ENCODE measurements around the gene ATP1A2.
"Not testable (repeated sequence)": the region's sequence is repeated elsewhere in the genome, so short reads cannot be mapped to it uniquely, and the experiment has no call there.

Gene ATP1A2

DNA sequence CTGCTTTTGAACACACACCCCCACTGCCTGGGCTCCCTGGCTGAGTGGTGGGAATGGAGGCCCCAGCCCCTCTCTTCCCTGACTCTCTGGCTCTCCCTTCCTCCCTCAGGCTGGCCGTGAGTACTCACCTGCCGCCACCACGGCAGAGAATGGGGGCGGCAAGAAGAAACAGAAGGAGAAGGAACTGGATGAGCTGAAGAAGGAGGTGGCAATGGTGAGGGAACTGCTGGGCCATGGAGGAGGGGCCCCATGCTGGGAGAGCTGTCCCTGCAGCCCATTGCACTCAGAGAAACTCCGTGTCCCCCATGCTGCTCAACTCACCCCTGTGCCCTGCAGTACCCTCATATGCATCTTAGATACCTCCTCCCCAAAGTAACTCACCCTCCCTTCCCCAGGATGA, 5.2 kb downstream of the ATP1A2 start:
- H3K9ac ChIP-seq (ENCODE audit: low read depth, low read length), result no peak overlapping the region
- H3K4me3 ChIP-seq (ENCODE audit: low read length), result no peak overlapping the region
- H3K27me3 ChIP-seq (ENCODE audit: insufficient read depth, low read length), result no peaks in the 10 kb centered on the region
- peaks cover 52% of the 10 kb centered on the region for H3K36me3 ChIP-seq (ENCODE audit: insufficient read depth, low read depth, low read length)
- H3K27ac ChIP-seq (ENCODE audit: low read length), result no peak overlapping the region
- no peaks in the 10 kb centered on the region for H3K9me3 ChIP-seq (ENCODE audit: insufficient read depth, low read depth, low read length)
- H3K4me1 ChIP-seq (ENCODE audit: insufficient read depth, low read length), result peaks cover 28% of the 10 kb centered on the region

DNA sequence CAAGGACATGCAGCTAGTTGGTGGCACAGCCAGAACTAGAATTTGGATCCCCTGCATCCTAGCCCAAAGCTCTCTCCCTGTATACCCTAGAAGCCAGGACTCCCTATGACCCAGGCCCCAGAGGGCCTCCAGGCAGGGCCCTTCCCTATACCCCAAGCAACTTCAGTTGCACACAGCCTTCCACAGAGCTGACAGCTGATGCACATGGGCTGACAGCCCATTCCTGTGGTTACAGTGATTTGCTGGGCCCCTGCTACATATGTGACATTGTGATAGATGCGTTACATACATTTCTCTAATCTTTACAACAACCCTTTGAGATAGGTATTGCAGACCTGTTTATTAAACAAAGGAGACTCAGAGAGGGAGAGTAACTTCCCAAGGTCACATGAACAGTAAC, 5.8 kb downstream of the ATP1A2 start:
- Histone ChIP-seq H3K9ac (ENCODE audit: low read depth, low read length) (no peak overlapping the region), H3K4me1 (ENCODE audit: insufficient read depth, low read length) (peaks cover 26% of the 10 kb centered on the region), H3K27me3 (ENCODE audit: insufficient read depth, low read length) (no peaks in the 10 kb centered on the region), H3K4me3 (ENCODE audit: low read length) (no peak overlapping the region), H3K36me3 (ENCODE audit: insufficient read depth, low read depth, low read length) (peaks cover 57% of the 10 kb centered on the region), H3K27ac (ENCODE audit: low read length) (no peak overlapping the region), H3K9me3 (ENCODE audit: insufficient read depth, low read depth, low read length) (no peaks in the 10 kb centered on the region)

DNA sequence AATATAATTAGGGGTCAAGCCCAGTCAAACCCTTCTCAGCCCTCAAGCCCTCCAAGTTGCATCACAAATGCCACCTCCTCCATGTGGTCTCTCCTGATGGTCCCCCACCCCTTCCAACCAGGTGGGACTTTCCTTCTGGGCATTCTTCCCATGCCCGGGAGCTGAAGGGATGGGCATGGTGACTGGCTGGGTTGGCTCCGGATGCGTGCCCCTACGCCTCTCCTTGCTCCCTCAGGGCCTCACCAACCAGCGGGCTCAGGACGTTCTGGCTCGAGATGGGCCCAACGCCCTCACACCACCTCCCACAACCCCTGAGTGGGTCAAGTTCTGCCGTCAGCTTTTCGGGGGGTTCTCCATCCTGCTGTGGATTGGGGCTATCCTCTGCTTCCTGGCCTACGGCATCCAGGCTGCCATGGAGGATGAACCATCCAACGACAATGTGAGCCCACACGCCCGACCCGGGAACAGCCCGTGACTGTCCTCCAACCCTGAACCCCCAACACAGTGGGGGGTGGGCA, 7.5 kb downstream of the ATP1A2 start:
- Histone ChIP-seq H3K27ac (ENCODE audit: low read length) (no peak overlapping the region), H3K9me3 (ENCODE audit: insufficient read depth, low read depth, low read length) (no peaks in the 10 kb centered on the region), H3K9ac (ENCODE audit: low read depth, low read length) (no peak overlapping the region), H3K27me3 (ENCODE audit: insufficient read depth, low read length) (no peaks in the 10 kb centered on the region), H3K4me3 (ENCODE audit: low read length) (no peak overlapping the region), H3K36me3 (ENCODE audit: insufficient read depth, low read depth, low read length) (peaks cover 74% of the 10 kb centered on the region), H3K4me1 (ENCODE audit: insufficient read depth, low read length) (peaks cover 11% of the 10 kb centered on the region)

- Histone ChIP-seq H3K27ac (ENCODE audit: low read length) (no peak overlapping the region), H3K9ac (ENCODE audit: low read depth, low read length) (no peak overlapping the region), H3K27me3 (ENCODE audit: insufficient read depth, low read length) (no peaks in the 10 kb centered on the region), H3K36me3 (ENCODE audit: insufficient read depth, low read depth, low read length) (peaks cover 79% of the 10 kb centered on the region), H3K4me3 (ENCODE audit: low read length) (no peak overlapping the region), H3K9me3 (ENCODE audit: insufficient read depth, low read depth, low read length) (no peaks in the 10 kb centered on the region), H3K4me1 (ENCODE audit: insufficient read depth, low read length) (peaks cover 5% of the 10 kb centered on the region)
These were observed 8.2 kb downstream of the ATP1A2 start for GRCh38 chr1:160123726-160124125.

- no peaks in the 10 kb centered on the region for H3K9me3 ChIP-seq (ENCODE audit: insufficient read depth, low read depth, low read length)
- peaks cover 5% of the 10 kb centered on the region for H3K4me1 ChIP-seq (ENCODE audit: insufficient read depth, low read length)
- H3K36me3 ChIP-seq (ENCODE audit: insufficient read depth, low read depth, low read length), result peaks cover 88% of the 10 kb centered on the region
- no peaks in the 10 kb centered on the region for H3K27me3 ChIP-seq (ENCODE audit: insufficient read depth, low read length)
- H3K27ac ChIP-seq (ENCODE audit: low read length), result no peak overlapping the region
- H3K4me3 ChIP-seq (ENCODE audit: low read length), result no peak overlapping the region
- H3K9ac ChIP-seq (ENCODE audit: low read depth, low read length), result no peak overlapping the region
These were observed 9.3 kb downstream of the ATP1A2 start for GRCh38 chr1:160124705-160125478.

- H3K9ac ChIP-seq (ENCODE audit: low read depth, low read length), result no peak overlapping the region
- no peak overlapping the region for H3K4me3 ChIP-seq (ENCODE audit: low read length)
- H3K27me3 ChIP-seq (ENCODE audit: insufficient read depth, low read length), result no peaks in the 10 kb centered on the region
- H3K9me3 ChIP-seq (ENCODE audit: insufficient read depth, low read depth, low read length), result no peaks in the 10 kb centered on the region
- H3K4me1 ChIP-seq (ENCODE audit: insufficient read depth, low read length), result peaks cover 5% of the 10 kb centered on the region
- H3K36me3 ChIP-seq (ENCODE audit: insufficient read depth, low read depth, low read length), result peaks cover 96% of the 10 kb centered on the region
- H3K27ac ChIP-seq (ENCODE audit: low read length), result no peak overlapping the region
These were observed 10.2 kb downstream of the ATP1A2 start for GRCh38 chr1:160125746-160126145.

DNA sequence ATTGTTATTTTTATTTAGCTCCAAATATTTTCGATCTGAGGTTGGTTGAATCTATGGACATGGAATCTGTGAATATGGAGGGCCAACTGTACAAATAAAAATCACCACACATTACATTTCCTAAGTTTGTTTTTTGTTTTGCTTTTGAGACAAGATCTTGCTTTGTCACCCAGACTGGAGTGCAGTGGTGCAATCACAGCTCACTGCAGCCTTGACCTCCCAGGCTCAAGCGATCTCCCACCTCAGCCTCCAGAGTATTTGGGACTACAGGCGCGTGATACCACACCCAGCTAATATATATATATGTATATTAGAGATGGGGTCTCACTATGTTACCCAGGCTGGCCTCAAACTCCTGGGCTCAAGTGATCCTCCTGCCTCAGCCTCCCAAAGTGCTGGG, 10.8 kb downstream of the ATP1A2 start:
- H3K27ac ChIP-seq (ENCODE audit: low read length); H3K4me3 ChIP-seq (ENCODE audit: low read length); H3K4me1 ChIP-seq (ENCODE audit: insufficient read depth, low read length); H3K27me3 ChIP-seq (ENCODE audit: insufficient read depth, low read length); H3K9me3 ChIP-seq (ENCODE audit: insufficient read depth, low read depth, low read length); H3K9ac ChIP-seq (ENCODE audit: low read depth, low read length): not testable (repeated sequence)
- peaks cover 97% of the 10 kb centered on the region for H3K36me3 ChIP-seq (ENCODE audit: insufficient read depth, low read depth, low read length)

- H3K4me1 ChIP-seq (ENCODE audit: insufficient read depth, low read length), result peaks cover 5% of the 10 kb centered on the region
- no peak overlapping the region for H3K27ac ChIP-seq (ENCODE audit: low read length)
- no peak overlapping the region for H3K9ac ChIP-seq (ENCODE audit: low read depth, low read length)
- no peaks in the 10 kb centered on the region for H3K9me3 ChIP-seq (ENCODE audit: insufficient read depth, low read depth, low read length)
- no peak overlapping the region for H3K4me3 ChIP-seq (ENCODE audit: low read length)
- H3K36me3 ChIP-seq (ENCODE audit: insufficient read depth, low read depth, low read length), result peaks cover 98% of the 10 kb centered on the region
- H3K27me3 ChIP-seq (ENCODE audit: insufficient read depth, low read length), result no peaks in the 10 kb centered on the region
These were observed 11.8 kb downstream of the ATP1A2 start for GRCh38 chr1:160127381-160127780.

GRCh38 chr1:160127865-160128523, 12.4 kb downstream of the ATP1A2 start:
- Histone ChIP-seq H3K4me3 (ENCODE audit: low read length) (no peak overlapping the region), H3K27ac (ENCODE audit: low read length) (no peak overlapping the region), H3K27me3 (ENCODE audit: insufficient read depth, low read length) (no peaks in the 10 kb centered on the region), H3K36me3 (ENCODE audit: insufficient read depth, low read depth, low read length) (peaks cover 98% of the 10 kb centered on the region), H3K9ac (ENCODE audit: low read depth, low read length) (no peak overlapping the region), H3K4me1 (ENCODE audit: insufficient read depth, low read length) (peaks cover 5% of the 10 kb centered on the region), H3K9me3 (ENCODE audit: insufficient read depth, low read depth, low read length) (no peaks in the 10 kb centered on the region)

- H3K27ac ChIP-seq (ENCODE audit: low read length), result no peak overlapping the region
- peaks cover 5% of the 10 kb centered on the region for H3K4me1 ChIP-seq (ENCODE audit: insufficient read depth, low read length)
- no peak overlapping the region for H3K4me3 ChIP-seq (ENCODE audit: low read length)
- peaks cover 98% of the 10 kb centered on the region for H3K36me3 ChIP-seq (ENCODE audit: insufficient read depth, low read depth, low read length)
- H3K9me3 ChIP-seq (ENCODE audit: insufficient read depth, low read depth, low read length), result no peaks in the 10 kb centered on the region
- H3K9ac ChIP-seq (ENCODE audit: low read depth, low read length), result no peak overlapping the region
- H3K27me3 ChIP-seq (ENCODE audit: insufficient read depth, low read length), result no peaks in the 10 kb centered on the region
These were observed 13.1 kb downstream of the ATP1A2 start for GRCh38 chr1:160128636-160129035.

- no peaks in the 10 kb centered on the region for H3K9me3 ChIP-seq (ENCODE audit: insufficient read depth, low read depth, low read length)
- H3K27ac ChIP-seq (ENCODE audit: low read length), result no peak overlapping the region
- no peak overlapping the region for H3K4me3 ChIP-seq (ENCODE audit: low read length)
- H3K4me1 ChIP-seq (ENCODE audit: insufficient read depth, low read length), result peaks cover 5% of the 10 kb centered on the region
- no peaks in the 10 kb centered on the region for H3K27me3 ChIP-seq (ENCODE audit: insufficient read depth, low read length)
- H3K36me3 ChIP-seq (ENCODE audit: insufficient read depth, low read depth, low read length), result peaks cover 98% of the 10 kb centered on the region
- H3K9ac ChIP-seq (ENCODE audit: low read depth, low read length), result no peak overlapping the region
These were observed 13.5 kb downstream of the ATP1A2 start for GRCh38 chr1:160129046-160129445.

DNA sequence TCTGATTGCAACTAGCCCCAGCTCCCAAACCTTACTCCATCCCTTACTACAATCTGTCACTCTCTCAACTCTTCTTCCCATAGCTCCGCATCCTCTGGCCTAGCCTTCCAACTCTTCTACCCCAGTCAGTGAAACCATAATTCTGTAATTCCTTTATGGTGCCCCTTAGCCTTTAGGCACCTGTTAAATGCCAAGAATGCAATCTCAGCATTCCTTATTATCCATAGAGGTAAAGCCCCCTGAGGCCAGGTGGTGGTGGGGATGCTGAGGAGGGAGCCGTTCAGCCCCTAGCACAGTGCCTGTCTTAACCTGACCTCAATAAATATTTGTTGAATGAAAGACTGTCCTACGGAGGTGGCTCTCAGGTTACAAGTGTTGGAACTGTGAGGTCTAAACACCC, 14.0 kb downstream of the ATP1A2 start:
- H3K27me3 ChIP-seq (ENCODE audit: insufficient read depth, low read length), result no peaks in the 10 kb centered on the region
- H3K4me3 ChIP-seq (ENCODE audit: low read length), result no peak overlapping the region
- H3K36me3 ChIP-seq (ENCODE audit: insufficient read depth, low read depth, low read length), result peaks cover 97% of the 10 kb centered on the region
- no peak overlapping the region for H3K27ac ChIP-seq (ENCODE audit: low read length)
- no peak overlapping the region for H3K9ac ChIP-seq (ENCODE audit: low read depth, low read length)
- H3K4me1 ChIP-seq (ENCODE audit: insufficient read depth, low read length), result peaks cover 3% of the 10 kb centered on the region
- no peaks in the 10 kb centered on the region for H3K9me3 ChIP-seq (ENCODE audit: insufficient read depth, low read depth, low read length)

Measured in iPS-20b (cell line).